Activated T-helper 2 cell treated with anti-CD3 and anti-CD28 coated beads, Interferon-gamma antibody, Interleukin-2, Interleukin-4, amounts not matched to agents 10 μg/mL and 5 μg/mL and 100 μg/mL, durations not matched to agents 14 hours and 24 hours and 36 hours (primary cell): ENCODE measurements around the gene FAM50B. TPM values are rescaled to one million over a fixed set of nuclear protein-coding genes. Genes with fewer than 3 reads are reported as not detected.

ENCODE experiments used
- DNase-seq: peaks from one replicate; pipeline ENCODE4 v3.0.0; 2021; ENCODE audit warnings: low spot score
- H3K27ac Mint-ChIP-seq: one replicate; pipeline ENCODE4 v1.8.0; 2021; ENCODE audit warnings: mixed read lengths
- H3K27me3 Mint-ChIP-seq: one replicate; pipeline ENCODE4 v1.8.0; 2021; ENCODE audit warnings: low read depth, mixed read lengths
- H3K36me3 Mint-ChIP-seq: one replicate; pipeline ENCODE4 v1.8.0; 2021; ENCODE audit warnings: low read depth, mixed read lengths
- H3K4me1 Mint-ChIP-seq: one replicate; pipeline ENCODE4 v1.8.0; 2021; ENCODE audit warnings: low read depth, mixed read lengths
- H3K4me3 Mint-ChIP-seq: one replicate; pipeline ENCODE4 v1.8.0; 2021; ENCODE audit warnings: low read depth, mild to moderate bottlenecking, moderate library complexity, mixed read lengths
- H3K9me3 Mint-ChIP-seq: one replicate; pipeline ENCODE4 v1.8.0; 2021; ENCODE audit warnings: mixed read lengths
- intact Hi-C: fragments of 100-400 bp; cut with micrococcal nuclease; formaldehyde crosslinking; loops from one replicate; pipeline ENCODE4 v1.15.1; 2023
- total RNA-seq: library from RNA; stranded (reverse); gene quantifications from 2 replicates; pipeline ENCODE4 v1.2.3, GENCODE V29; 2022

Gene FAM50B
- total RNA-seq, 1 donor from 2014 or later = 10.0 TPM

DNA sequence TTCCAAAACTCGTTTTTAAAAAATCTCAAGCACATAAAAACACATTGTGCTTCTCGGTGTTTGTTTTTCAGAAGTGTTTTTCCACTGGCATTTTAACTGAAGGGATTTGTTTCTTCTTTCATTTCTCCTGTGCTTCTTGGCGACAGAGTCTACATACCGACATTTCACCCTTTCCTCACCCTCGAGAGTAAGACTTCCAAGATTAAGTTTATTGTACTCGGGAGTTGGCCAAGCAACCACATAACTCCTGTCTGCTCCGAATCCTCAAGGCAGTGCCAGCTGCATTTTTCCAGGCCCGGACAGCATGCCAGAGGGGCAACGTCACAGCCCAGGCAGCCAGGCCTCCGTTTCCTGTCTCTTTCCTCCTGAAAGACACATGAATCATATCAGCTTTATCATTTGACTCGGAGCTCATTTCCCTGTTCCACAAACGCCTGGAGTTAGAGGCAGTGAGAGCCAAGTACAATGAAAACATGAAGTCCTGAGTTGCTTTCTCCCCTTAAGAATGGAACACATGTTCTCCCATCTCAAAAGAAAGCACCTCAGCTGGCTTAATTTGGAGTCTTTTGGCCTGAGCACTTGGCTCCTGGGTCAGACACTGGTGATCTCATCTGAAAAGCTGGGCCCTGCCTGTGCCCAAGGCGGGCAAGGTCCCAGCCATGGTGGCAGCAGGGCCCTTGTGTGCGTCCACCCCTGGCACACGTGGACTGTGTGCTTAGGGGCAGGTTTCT, 23.2 kb upstream of the FAM50B start:
- no peak for DNase-seq
- H3K4me1 Mint-ChIP-seq = no peaks in the 10 kb centered on the region
- H3K36me3 Mint-ChIP-seq = no peaks in the 10 kb centered on the region
- no peak overlapping the region for H3K4me3 Mint-ChIP-seq
- intact Hi-C loops = no loop called here
- H3K27ac Mint-ChIP-seq = no peak overlapping the region
- peaks cover 5% of the 10 kb centered on the region for H3K27me3 Mint-ChIP-seq
- H3K9me3 Mint-ChIP-seq = no peaks in the 10 kb centered on the region

DNA sequence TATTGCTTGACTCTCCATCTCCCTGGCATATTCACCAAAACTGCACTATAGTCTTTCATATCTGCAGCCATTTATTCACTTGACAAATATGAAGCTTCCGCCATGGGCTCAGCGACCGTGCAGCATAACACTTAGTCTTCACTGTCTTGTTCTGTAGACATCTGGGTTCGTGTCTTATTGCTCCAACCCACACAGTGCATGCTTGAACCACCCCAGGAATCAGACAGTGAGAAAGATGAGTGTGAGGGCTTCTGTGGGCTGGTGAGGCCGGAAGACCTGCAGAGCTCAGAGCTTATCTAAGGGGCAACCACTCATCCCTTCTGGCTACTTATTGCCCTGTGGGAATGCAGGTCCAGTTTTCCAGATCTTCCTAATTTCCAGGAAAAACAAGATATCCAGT, 19.9 kb upstream of the FAM50B start:
- no peaks in the 10 kb centered on the region for H3K36me3 Mint-ChIP-seq
- H3K27me3 Mint-ChIP-seq = peaks cover 5% of the 10 kb centered on the region
- no peak overlapping the region for H3K27ac Mint-ChIP-seq
- intact Hi-C loops = no loop called here
- H3K9me3 Mint-ChIP-seq = no peaks in the 10 kb centered on the region
- no peaks in the 10 kb centered on the region for H3K4me1 Mint-ChIP-seq
- no peak overlapping the region for H3K4me3 Mint-ChIP-seq
- DNase-seq = no peak

DNA sequence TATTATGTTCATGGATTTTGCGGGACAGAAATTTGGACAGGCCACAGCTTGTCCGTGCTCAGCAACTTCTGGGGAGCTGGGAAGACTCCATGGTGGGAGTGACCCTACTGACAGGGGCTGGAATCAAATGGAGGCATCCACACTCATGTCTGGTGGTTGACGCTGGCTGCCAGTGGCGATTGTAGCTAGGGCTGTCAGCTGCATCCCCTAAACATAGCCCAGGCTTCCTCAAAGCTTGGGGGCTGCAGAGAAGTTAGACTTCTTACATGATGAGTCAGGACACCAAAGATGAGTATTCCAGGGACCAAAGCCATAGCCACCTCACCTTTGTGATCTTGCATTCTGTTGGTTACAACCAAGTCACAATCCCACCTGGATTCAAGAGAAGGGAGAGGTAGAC, 18.4 kb upstream of the FAM50B start:
- Mint-ChIP-seq H3K4me3 (no peak overlapping the region), H3K36me3 (no peaks in the 10 kb centered on the region), H3K27me3 (peaks cover 5% of the 10 kb centered on the region), H3K4me1 (no peaks in the 10 kb centered on the region), H3K9me3 (no peaks in the 10 kb centered on the region), H3K27ac (no peak overlapping the region)
- no peak for DNase-seq
- intact Hi-C loops = no loop called here

DNA sequence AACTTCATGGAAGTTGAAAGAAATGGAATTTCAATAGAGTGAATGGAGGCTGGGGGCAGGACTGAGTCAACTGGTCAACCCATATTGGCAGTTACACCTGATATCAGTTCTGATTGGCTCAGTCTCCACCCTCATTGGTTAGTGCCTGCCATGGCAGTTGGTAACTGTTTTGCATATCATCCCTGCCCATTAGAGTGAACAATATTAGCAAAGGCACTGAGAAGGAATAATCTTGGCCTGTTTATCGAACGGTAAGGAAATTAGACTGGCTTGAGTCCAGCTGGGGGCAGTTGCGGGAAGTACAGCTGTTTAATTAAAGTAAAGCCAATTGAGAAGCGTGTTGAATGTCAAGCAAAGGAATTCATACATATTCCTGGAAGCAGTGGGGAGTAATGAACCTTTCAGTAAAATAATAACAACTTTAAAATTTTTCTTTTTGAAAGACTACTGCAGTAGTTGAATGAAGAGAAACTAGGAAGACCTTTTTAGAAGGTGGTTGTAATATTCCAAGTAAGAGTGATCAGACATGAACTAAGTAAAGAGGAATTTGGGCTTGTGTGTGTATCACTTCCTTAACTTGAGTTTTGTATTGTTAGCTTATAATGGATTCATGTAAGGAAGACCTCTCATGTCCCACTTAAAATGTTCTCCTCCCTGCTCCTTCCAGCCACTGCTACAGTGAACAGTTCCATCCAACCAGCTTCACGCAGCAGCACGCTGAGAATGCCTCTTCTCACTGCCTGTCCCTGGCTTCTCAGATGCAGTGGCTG, 17.2 kb upstream of the FAM50B start:
- Mint-ChIP-seq H3K27ac (no peak overlapping the region), H3K4me1 (no peaks in the 10 kb centered on the region), H3K27me3 (peaks cover 5% of the 10 kb centered on the region), H3K9me3 (no peaks in the 10 kb centered on the region), H3K36me3 (no peaks in the 10 kb centered on the region), H3K4me3 (no peak overlapping the region)
- DNase-seq = no peak
- intact Hi-C loops = no loop called here

DNA sequence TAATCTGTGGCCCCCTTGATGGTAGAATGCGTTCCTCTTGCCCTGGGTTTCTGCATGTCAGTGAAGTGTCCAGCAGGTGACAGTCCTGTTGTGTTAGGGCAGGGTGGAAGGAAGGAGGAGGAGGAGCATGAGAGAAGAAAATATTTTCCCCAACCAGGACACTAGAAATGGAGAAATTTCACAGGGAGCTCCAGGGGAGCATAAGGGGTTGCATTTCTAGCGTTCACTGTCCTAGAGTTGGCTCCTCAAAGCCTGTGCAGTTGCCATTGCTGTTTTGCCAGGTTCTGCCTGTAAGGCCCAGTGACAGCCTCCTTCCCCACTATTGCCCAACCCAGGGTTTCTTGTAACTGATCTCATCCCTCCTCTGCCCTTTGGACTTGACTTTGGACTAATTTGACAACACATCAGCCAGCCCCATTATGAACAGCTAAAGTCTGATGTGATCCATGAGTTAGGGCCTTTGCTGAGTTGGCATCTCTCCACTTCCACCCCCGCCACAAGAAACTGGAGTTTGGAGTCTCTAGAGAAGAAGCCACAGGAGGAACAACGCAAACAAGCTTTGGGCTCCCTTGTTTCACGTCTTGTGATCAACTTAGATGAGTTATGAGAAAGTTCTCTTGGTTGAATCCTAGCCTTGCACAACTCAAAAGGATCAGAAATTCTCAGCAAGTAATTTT, 14.0 kb upstream of the FAM50B start:
- intact Hi-C loops = no loop called here

DNA sequence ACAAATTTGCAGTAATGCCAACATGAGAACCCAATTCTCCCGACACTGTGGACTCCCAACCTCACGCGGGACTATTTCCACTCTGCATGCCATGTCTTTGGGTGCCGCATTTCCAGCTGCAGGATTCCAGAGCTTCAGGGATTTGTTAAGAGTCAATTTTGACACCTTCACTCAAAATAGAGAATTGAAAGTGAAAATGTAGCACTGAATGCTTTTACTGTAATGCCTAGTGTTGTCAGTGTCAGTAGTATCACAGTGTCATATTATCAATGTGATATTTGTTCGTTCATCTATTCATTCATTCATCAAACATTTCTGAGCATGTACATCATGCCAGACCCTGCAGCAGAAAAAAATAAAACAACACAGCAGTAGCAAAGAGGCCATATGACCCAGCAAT, 13.4 kb upstream of the FAM50B start:
- Mint-ChIP-seq H3K27me3 (peaks cover 3% of the 10 kb centered on the region), H3K4me3 (no peak overlapping the region), H3K27ac (no peak overlapping the region), H3K36me3 (no peaks in the 10 kb centered on the region), H3K9me3 (no peaks in the 10 kb centered on the region), H3K4me1 (no peaks in the 10 kb centered on the region)
- intact Hi-C loops = no loop called here
- no peak for DNase-seq

More for the DNA sequence above, 14.0 kb upstream of the FAM50B start:
- Mint-ChIP-seq H3K9me3 (no peaks in the 10 kb centered on the region), H3K27ac (no peak overlapping the region), H3K4me1 (no peaks in the 10 kb centered on the region), H3K27me3 (peaks cover 3% of the 10 kb centered on the region), H3K4me3 (no peak overlapping the region), H3K36me3 (no peaks in the 10 kb centered on the region)
- DNase-seq = no peak

DNA sequence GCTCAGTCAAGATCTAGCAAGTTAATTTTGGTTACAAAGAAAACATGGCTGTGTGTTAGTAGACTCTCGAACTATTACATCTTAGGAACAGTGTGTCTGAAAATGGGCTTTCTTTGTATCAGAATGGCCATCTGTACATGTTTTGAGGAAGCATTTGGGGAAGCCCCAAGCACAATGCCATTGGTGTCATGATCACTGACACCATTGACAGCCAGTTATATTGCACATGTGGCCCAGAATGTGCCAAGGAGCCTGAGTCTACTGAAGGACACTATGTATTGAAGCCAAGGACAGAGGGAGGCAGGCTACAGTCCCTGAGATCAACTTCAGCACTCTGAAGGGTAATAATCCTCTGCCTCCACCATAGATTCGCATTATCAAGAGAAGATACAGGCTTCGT, 12.6 kb upstream of the FAM50B start:
- H3K27ac Mint-ChIP-seq = no peak overlapping the region
- H3K9me3 Mint-ChIP-seq = no peaks in the 10 kb centered on the region
- no peaks in the 10 kb centered on the region for H3K36me3 Mint-ChIP-seq
- no peaks in the 10 kb centered on the region for H3K4me1 Mint-ChIP-seq
- peaks cover under 1% of the 10 kb centered on the region for H3K27me3 Mint-ChIP-seq
- intact Hi-C loops = no loop called here
- DNase-seq = no peak
- H3K4me3 Mint-ChIP-seq = no peak overlapping the region

DNA sequence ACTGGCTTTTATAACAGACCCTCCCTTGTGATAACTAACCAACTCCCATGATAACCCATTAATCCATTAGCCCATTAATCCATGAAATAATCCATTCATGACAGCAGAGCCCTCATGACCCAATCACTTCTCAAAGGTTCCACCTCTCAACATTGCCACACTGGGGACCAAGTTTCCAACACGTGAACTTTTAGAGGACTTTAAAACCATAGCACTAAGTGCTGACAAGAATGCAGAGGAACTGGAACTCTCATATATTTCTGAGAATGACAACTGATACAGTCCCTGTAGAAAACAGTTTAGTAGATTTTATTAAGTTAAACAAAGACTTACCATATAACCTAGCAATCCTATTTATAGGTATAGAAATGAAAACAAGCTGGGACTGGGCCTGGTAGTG, 11.4 kb upstream of the FAM50B start:
- H3K27ac Mint-ChIP-seq = no peak overlapping the region
- no peaks in the 10 kb centered on the region for H3K4me1 Mint-ChIP-seq
- H3K36me3 Mint-ChIP-seq = no peaks in the 10 kb centered on the region
- no peaks in the 10 kb centered on the region for H3K9me3 Mint-ChIP-seq
- intact Hi-C loops = no loop called here
- DNase-seq = no peak
- H3K4me3 Mint-ChIP-seq = no peak overlapping the region
- H3K27me3 Mint-ChIP-seq = peaks cover 6% of the 10 kb centered on the region

DNA sequence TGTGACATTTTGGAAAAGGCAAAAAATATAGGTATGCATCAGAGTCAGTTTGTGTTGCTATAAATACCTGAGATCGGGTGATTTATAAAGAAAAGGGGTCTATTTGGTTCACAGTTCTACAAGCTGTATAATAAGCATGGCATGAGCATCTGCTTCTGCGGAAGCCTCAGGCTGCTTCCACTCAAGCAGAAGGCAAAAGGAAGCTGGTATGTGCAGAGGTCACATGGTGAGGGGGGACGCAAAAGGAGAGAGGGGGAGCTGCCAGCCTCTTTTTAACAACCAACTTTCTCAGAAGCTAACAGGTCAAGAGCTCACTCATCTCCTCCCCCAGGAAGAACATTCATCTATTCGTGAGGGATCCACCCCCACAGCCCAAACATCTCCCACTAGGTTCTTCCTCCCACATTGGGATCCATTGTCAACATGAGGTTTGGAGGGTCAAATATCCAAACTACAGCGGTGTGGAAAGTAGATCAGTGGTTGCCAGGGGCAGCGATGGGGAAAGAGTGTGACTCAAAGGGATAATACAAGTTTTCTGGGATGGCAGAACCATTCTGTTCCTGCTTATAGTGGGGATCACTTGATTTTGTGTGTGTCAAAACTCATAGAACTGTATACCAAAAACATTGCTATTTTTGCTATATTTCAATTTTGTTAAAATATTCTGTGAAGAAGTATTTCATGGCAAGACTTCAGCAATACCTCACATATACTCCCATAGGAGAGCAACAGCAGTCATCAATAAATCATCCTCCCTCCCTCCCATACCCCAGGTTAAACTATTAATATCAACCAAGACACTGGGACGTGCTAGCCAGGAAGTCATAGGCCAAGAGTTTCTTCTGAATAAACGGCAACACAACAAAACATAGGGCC, 9.9 kb upstream of the FAM50B start:
- H3K9me3 Mint-ChIP-seq = no peaks in the 10 kb centered on the region
- H3K36me3 Mint-ChIP-seq = no peaks in the 10 kb centered on the region
- no peak overlapping the region for H3K4me3 Mint-ChIP-seq
- intact Hi-C loops = no loop called here
- peaks cover 12% of the 10 kb centered on the region for H3K27me3 Mint-ChIP-seq
- H3K27ac Mint-ChIP-seq = no peak overlapping the region
- H3K4me1 Mint-ChIP-seq = no peaks in the 10 kb centered on the region
- DNase-seq = no peak

DNA sequence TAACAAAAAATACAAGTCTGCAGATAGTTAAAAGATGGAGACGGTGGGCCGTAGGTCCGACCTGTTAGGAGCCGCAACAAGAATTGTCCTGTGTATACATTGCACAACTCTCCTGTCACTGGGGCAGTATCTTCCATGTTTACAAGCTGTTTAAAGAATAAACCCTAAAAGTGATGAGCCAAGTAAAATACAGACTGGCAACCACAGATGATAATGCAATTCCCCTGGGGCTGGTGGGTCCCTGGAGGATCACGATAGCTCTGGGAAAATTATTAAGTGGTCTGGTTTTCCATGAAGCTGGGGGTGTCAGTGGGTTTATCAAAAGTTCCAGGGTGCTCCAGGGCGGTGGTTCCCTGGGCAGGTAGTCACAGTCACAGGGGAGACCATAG, 8.1 kb upstream of the FAM50B start:
- no peaks in the 10 kb centered on the region for H3K36me3 Mint-ChIP-seq
- intact Hi-C loops = no loop called here
- H3K4me3 Mint-ChIP-seq = no peak overlapping the region
- H3K27ac Mint-ChIP-seq = no peak overlapping the region
- DNase-seq = no peak
- peaks cover 12% of the 10 kb centered on the region for H3K27me3 Mint-ChIP-seq
- H3K4me1 Mint-ChIP-seq = no peaks in the 10 kb centered on the region
- H3K9me3 Mint-ChIP-seq = no peaks in the 10 kb centered on the region

DNA sequence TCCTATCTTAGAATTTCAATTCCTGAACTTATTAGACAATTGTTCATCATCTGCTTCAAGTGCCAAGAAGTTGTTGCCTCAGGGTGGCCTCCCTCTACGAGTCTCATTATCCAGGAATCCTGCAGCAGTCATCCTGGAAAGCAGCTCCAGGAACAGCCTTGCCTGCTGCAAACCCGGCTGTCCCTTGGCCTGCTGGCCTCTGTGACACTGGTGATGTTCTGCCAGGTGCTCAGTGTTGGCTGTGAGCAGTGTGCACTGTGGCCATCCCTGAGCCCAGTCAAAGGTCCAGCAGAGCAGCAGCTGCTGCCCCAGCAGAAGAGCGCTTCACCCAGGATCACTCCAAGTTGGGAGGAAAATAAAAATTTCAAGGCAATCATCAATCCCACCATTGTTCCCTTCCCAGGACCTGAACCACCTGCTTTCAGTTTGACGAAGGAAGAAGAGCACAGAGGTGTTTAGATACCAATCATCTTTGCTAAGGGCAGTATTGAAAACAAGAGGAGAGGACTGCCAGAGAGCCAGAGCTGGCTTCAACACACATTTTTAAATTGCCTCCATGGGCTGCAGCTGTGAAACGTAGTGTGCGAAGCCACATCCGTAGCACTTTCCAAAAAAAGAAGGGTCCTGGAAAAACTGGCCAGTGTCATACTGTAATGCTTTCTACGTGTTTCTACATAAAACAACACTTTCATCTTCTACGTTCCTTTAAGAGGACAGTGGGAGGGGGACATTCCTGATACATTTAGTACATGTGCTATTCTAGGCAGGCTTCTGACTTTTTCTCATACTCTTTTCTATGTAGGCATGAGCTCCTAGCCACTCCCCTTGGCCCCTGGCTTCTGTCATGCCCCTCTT, 7.2 kb upstream of the FAM50B start:
- peaks cover 12% of the 10 kb centered on the region for H3K27me3 Mint-ChIP-seq
- intact Hi-C loops = no loop called here
- no peak overlapping the region for H3K4me3 Mint-ChIP-seq
- no peaks in the 10 kb centered on the region for H3K4me1 Mint-ChIP-seq
- H3K27ac Mint-ChIP-seq = no peak overlapping the region
- H3K36me3 Mint-ChIP-seq = no peaks in the 10 kb centered on the region
- no peak for DNase-seq
- H3K9me3 Mint-ChIP-seq = no peaks in the 10 kb centered on the region
